Measurements from ENCODE around the gene ZMYND15.

Gene ZMYND15

GRCh38 chr17:4789951-4790704 is 50.5 kb downstream of the ZMYND15 start:
- Mint-ChIP-seq H3K36me3 (no peaks in the 10 kb centered on the region), H3K27me3 (peaks cover 40 to 57% of the 10 kb centered on the region in 2 donors), H3K9me3 (no peaks in the 10 kb centered on the region), H3K27ac (peak overlapping the region; percentile 88), H3K4me1 (peaks cover 17 to 45% of the 10 kb centered on the region in 2 donors), H3K4me3 (peak overlapping the region; percentile 88 to 96)
- ATAC-seq (replicated peaks) (peak; percentile 95 to 96), DNase-seq (peak; percentile 78)

- Mint-ChIP-seq H3K27me3 (peaks cover 35 to 51% of the 10 kb centered on the region in 2 donors), H3K9me3 (no peaks in the 10 kb centered on the region), H3K4me3 (peak overlapping the region; percentile 88 to 96), H3K36me3 (no peaks in the 10 kb centered on the region), H3K4me1 (peaks cover 13 to 42% of the 10 kb centered on the region in 2 donors), H3K27ac (peak overlapping the region; percentile 88)
- DNase-seq (no peak), ATAC-seq (replicated peaks) (no peak)
Measured at GRCh38 chr17:4790705-4791088, 51.1 kb downstream of the ZMYND15 start.

DNA sequence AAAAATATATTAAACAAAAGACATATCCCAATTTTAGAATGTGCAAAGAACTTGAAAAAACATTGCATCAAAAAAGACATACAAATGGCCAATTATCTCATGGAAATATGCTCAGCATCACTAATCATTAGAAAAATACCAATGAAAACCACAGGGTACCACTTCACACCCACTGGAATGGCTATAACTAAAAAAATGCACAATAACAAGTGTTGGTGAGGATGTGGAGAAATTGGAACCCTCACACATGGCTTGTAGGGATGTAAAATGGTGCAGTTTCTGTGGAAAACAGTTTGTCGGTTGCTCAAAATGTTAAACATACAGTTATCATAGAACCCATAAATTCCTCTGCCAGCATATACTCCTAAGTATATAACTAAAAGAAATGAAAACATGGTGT is 55.5 kb downstream of the ZMYND15 start:
- peaks cover 15 to 18% of the 10 kb centered on the region in 2 donors for H3K36me3 Mint-ChIP-seq
- no peaks in the 10 kb centered on the region for H3K9me3 Mint-ChIP-seq
- peak overlapping the region; percentile 100 for H3K27ac Mint-ChIP-seq
- peaks cover 9 to 36% of the 10 kb centered on the region in 2 donors for H3K4me1 Mint-ChIP-seq
- DNase-seq (no peak), ATAC-seq (replicated peaks) (no peak)
- peaks cover 6 to 11% of the 10 kb centered on the region in 2 donors for H3K27me3 Mint-ChIP-seq
- H3K4me3 Mint-ChIP-seq: peak overlapping the region in 1 of 2 donors; percentile 96

Measured in stimulated activated naive B cell treated with anti-CD40 and anti-IgM and Interleukin-4, amounts not matched to agents 10 μg/mL and 1 μg/mL and 100 μg/mL, for 72 hours (primary cell).